ENCODE measurements around the gene CACNA1B. TPM values are rescaled to one million over a fixed set of nuclear protein-coding genes. Genes with fewer than 3 reads are reported as not detected.
A peak's percentile ranks its signal among the peaks of the same experiment; 100 is the strongest.

The CACNA1B gene
- total and polyA plus RNA-seq, 9 of the 15 experiments (the other 6 are each of a cell fraction or from before 2014, with no cell fraction given): 0.01 to 0.04 TPM; not detected in 7

- Histone ChIP-seq H3K4me3 (no peak overlapping the region), H3K27ac (ENCODE audit: extremely low read depth, low read depth, low read length) (no peak overlapping the region), H4K20me1 (replicated peaks; ENCODE audit: control insufficient read depth, insufficient read depth, low read length) (no peaks in the 10 kb centered on the region), H3K79me2 (ENCODE audit: control insufficient read depth, insufficient read depth, low read length) (no peaks in the 10 kb centered on the region), H3K4me2 (ENCODE audit: insufficient read depth, low read length) (no peak overlapping the region), H2AFZ (ENCODE audit: low read depth, low read length) (no peak overlapping the region), H3K9me1 (ENCODE audit: control insufficient read depth, insufficient read depth, low read length) (no peaks in the 10 kb centered on the region), H3K36me3 (ENCODE audit: control insufficient read depth, insufficient read depth, low read length) (no peaks in the 10 kb centered on the region), H3K27me3 (ENCODE audit: control insufficient read depth in 2 of 2, insufficient read depth in 2 of 2, low read length in 2 of 2) (peaks cover 23 to 46% of the 10 kb centered on the region in 2 experiments), H3K4me1 (replicated peaks in 1 of 2; ENCODE audit: control insufficient read depth in 2 of 2, insufficient read depth in 2 of 2, low read length in 2 of 2) (no peaks in the 10 kb centered on the region), H3K9ac (ENCODE audit: insufficient read depth in 1 of 2, low read depth in 2 of 2, low read length in 2 of 2) (no peak overlapping the region), H3K9me3 (replicated peaks; ENCODE audit: control insufficient read depth, insufficient read depth, low read depth, low read length) (no peaks in the 10 kb centered on the region)
- intact Hi-C loops (cut with micrococcal nuclease) (no loop called here), in situ Hi-C loops (cut with MboI) (no loop called here)
- FAIRE-seq (no peak), DNase-seq (ENCODE audit: extremely low read depth in 1 of 4, low spot score in 3 of 4) (peak in 1 of 4 experiments; percentile 4), ATAC-seq (peak; percentile 55)
- 0% methylated on average over 17 of the region's 18 CpGs for WGBS (ENCODE audit: insufficient coverage, low coverage, missing lambda C conversion rate)
- ChIA-PET CTCF (ENCODE audit: low intra/inter-chr PET ratio) (no interaction called here), POLR2A (interaction anchor here (0.9 to 1.3 kb wide), 2 partner anchors 9 to 15 kb away, joined by 3 to 5 read pairs; no protein-coding TSS in a partner anchor)
- no TSS peak for BruUV-seq (replicated peaks)
- TF ChIP-seq ZBTB17 (CRISPR knock-in tag; IDR thresholded peaks at IDR 0.05) (no peak), NONO (IDR thresholded peaks at IDR 0.05; ENCODE audit: low read depth in 2 of 2, low read length in 1 of 2) (no peak), ZNF609 (CRISPR knock-in tag; IDR thresholded peaks at IDR 0.05; ENCODE audit: borderline replicate concordance) (no peak), ETS2 (tag; IDR thresholded peaks at IDR 0.05; ENCODE audit: borderline replicate concordance, poor library complexity, severe bottlenecking) (no peak), MTA1 (IDR thresholded peaks at IDR 0.05; ENCODE audit: borderline replicate concordance) (no peak), ZNF511 (CRISPR knock-in tag; IDR thresholded peaks at IDR 0.05) (no peak), ZNF41 (CRISPR knock-in tag; conservative IDR thresholded peaks at IDR 0.05) (no peak), E2F1 (CRISPR knock-in tag; IDR thresholded peaks at IDR 0.05) (no peak), NELFE (IDR thresholded peaks at IDR 0.05; ENCODE audit: insufficient read depth, insufficient read length) (no peak), MXI1 (IDR thresholded peaks at IDR 0.05; ENCODE audit: low read depth, low read length) (no peak), CBX1 (IDR thresholded peaks at IDR 0.05; ENCODE audit: low read depth) (no peak)
Measured at GRCh38 chr9:137865581-137866145, 11.9 kb upstream of the CACNA1B start.
